ENCODE measurements around the gene RERE. TPM values are rescaled to one million over a fixed set of nuclear protein-coding genes. Genes with fewer than 3 reads are reported as not detected.

The RERE gene
- total RNA-seq, 1 experiment from 2014 or later: 40.6 TPM

DNA sequence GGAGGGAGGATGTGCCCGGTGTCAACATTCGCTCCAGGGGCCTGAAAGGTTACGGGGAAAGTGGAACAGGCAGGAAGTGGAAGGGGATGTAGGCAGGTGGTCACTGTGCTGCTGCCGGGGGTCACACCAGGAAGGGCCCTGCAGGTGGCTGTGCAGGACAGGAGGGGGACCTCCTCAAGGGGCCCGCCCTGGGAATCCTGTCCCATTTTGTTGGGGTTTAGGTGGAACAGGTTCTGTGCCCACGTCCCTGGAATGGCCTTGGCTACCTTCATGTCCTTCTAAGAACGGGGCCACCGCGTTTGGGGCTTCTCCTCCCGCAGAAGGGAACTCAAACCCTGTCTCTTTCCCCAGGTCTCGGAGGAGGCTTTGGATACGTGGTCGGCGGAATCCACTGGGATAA, 487.6 kb downstream of the RERE start:
- H3K4me3 ChIP-seq (replicated peaks in 1 of 2; ENCODE audit: low read depth in 1 of 2, low read length in 2 of 2): no peak overlapping the region
- no peaks in the 10 kb centered on the region for H3K27me3 ChIP-seq (ENCODE audit: insufficient read depth, low read length)
- DNase-seq (ENCODE audit: low read depth, low spot score) (no peak), ATAC-seq (no peak)
- H3K9me2 ChIP-seq (ENCODE audit: insufficient read depth): no peaks in the 10 kb centered on the region
- H3K4me1 ChIP-seq (ENCODE audit: control insufficient read depth in 1 of 2, insufficient read depth in 2 of 2, low read length in 2 of 2): no peaks in the 10 kb centered on the region
- peaks cover 7 to 9% of the 10 kb centered on the region in 2 experiments for H3K36me3 ChIP-seq (ENCODE audit: control insufficient read depth in 1 of 2, insufficient read depth in 2 of 2, low read length in 2 of 2)
- intact Hi-C loops (cut with micrococcal nuclease): no loop called here
- ChIA-PET RAD21 (ENCODE audit: low non-redundant PET in 1 of 2, low total read pairs in 2 of 2, uncharacterized antibody in 2 of 2, unreplicated experiment in 2 of 2) (no interaction called here), POLR2A (interaction anchor here (0.6 kb wide), 1 partner anchor 10 kb away, joined by 3 read pairs; no protein-coding TSS in a partner anchor), CTCF (no interaction called here)
- H3K79me2 ChIP-seq (ENCODE audit: insufficient read depth, low read length): no peaks in the 10 kb centered on the region
- no peak overlapping the region for H3K4me2 ChIP-seq (ENCODE audit: low read length)
- H2AFZ ChIP-seq (ENCODE audit: low read depth, low read length, poor library complexity, severe bottlenecking): no peak overlapping the region
- TF ChIP-seq CEBPB (IDR thresholded peaks at IDR 0.05; ENCODE audit: low read depth) (no peak), POLR2AphosphoS5 (IDR thresholded peaks at IDR 0.05; ENCODE audit: low read depth, low read length) (no peak), ZNF274 (IDR thresholded peaks at IDR 0.05; ENCODE audit: low read depth, low read length) (no peak), JUND (IDR thresholded peaks at IDR 0.05) (no peak), EZH2phosphoT487 (IDR thresholded peaks at IDR 0.05; ENCODE audit: borderline replicate concordance) (no peak), ELF1 (IDR thresholded peaks at IDR 0.05; ENCODE audit: borderline replicate concordance, low read depth) (no peak), TCF7L2 (IDR thresholded peaks at IDR 0.05; ENCODE audit: borderline replicate concordance, extremely low read depth, insufficient read depth, insufficient read length) (no peak), SP1 (IDR thresholded peaks at IDR 0.05; ENCODE audit: low read depth) (no peak), CBX3 (IDR thresholded peaks at IDR 0.05; ENCODE audit: low read depth) (no peak), EGR1 (IDR thresholded peaks at IDR 0.05; ENCODE audit: low read depth) (no peak), RAD21 (IDR thresholded peaks at IDR 0.05; ENCODE audit: low read depth) (no peak), MAX (IDR thresholded peaks at IDR 0.05) (no peak), SIN3A (IDR thresholded peaks at IDR 0.05; ENCODE audit: low read depth) (no peak)
- TF ChIP-seq, protein P1, sequence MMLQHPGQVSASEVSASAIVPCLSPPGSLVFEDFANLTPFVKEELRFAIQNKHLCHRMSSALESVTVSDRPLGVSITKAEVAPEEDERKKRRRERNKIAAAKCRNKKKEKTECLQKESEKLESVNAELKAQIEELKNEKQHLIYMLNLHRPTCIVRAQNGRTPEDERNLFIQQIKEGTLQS (IDR thresholded peaks at IDR 0.05): no peak
- TF ChIP-seq, protein P2, sequence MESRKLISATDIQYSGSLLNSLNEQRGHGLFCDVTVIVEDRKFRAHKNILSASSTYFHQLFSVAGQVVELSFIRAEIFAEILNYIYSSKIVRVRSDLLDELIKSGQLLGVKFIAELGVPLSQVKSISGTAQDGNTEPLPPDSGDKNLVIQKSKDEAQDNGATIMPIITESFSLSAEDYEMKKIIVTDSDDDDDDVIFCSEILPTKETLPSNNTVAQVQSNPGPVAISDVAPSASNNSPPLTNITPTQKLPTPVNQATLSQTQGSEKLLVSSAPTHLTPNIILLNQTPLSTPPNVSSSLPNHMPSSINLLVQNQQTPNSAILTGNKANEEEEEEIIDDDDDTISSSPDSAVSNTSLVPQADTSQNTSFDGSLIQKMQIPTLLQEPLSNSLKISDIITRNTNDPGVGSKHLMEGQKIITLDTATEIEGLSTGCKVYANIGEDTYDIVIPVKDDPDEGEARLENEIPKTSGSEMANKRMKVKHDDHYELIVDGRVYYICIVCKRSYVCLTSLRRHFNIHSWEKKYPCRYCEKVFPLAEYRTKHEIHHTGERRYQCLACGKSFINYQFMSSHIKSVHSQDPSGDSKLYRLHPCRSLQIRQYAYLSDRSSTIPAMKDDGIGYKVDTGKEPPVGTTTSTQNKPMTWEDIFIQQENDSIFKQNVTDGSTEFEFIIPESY (IDR thresholded peaks at IDR 0.05; ENCODE audit: extremely low read depth, insufficient replicate concordance, low read length): no peak
- TF ChIP-seq, protein P3, sequence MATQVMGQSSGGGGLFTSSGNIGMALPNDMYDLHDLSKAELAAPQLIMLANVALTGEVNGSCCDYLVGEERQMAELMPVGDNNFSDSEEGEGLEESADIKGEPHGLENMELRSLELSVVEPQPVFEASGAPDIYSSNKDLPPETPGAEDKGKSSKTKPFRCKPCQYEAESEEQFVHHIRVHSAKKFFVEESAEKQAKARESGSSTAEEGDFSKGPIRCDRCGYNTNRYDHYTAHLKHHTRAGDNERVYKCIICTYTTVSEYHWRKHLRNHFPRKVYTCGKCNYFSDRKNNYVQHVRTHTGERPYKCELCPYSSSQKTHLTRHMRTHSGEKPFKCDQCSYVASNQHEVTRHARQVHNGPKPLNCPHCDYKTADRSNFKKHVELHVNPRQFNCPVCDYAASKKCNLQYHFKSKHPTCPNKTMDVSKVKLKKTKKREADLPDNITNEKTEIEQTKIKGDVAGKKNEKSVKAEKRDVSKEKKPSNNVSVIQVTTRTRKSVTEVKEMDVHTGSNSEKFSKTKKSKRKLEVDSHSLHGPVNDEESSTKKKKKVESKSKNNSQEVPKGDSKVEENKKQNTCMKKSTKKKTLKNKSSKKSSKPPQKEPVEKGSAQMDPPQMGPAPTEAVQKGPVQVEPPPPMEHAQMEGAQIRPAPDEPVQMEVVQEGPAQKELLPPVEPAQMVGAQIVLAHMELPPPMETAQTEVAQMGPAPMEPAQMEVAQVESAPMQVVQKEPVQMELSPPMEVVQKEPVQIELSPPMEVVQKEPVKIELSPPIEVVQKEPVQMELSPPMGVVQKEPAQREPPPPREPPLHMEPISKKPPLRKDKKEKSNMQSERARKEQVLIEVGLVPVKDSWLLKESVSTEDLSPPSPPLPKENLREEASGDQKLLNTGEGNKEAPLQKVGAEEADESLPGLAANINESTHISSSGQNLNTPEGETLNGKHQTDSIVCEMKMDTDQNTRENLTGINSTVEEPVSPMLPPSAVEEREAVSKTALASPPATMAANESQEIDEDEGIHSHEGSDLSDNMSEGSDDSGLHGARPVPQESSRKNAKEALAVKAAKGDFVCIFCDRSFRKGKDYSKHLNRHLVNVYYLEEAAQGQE (IDR thresholded peaks at IDR 0.05; ENCODE audit: low read depth): no peak
- H4K20me1 ChIP-seq (ENCODE audit: insufficient read depth): no peaks in the 10 kb centered on the region
- H3K9ac ChIP-seq (ENCODE audit: low read length): no peak overlapping the region
- BruUV-seq (replicated peaks): no TSS peak
- H3K9me3 ChIP-seq (ENCODE audit: control insufficient read depth in 1 of 2, insufficient read depth in 1 of 2, low read depth in 1 of 2, low read length in 2 of 2): no peaks in the 10 kb centered on the region
- H3K27ac ChIP-seq (ENCODE audit: low read depth, low read length): no peak overlapping the region
